HG03066 (cell line): Measurements from ENCODE around the gene MND1.
A peak's percentile ranks its signal among the peaks of the same experiment; 100 is the strongest.

Experiments
- ATAC-seq: cut with Tn5 transposase; IDR thresholded peaks from one replicate; pipeline ENCODE4 v1.9.1; 2021; ENCODE audit warnings: low read depth; ENCODE audit not compliant: unreplicated experiment

MND1 gene

GRCh38 chr4:153345012-153345981 lies 809 bp downstream of the MND1 start:
- peak; percentile 39 for ATAC-seq

GRCh38 chr4:153346031-153346430 lies 1.5 kb downstream of the MND1 start:
- no peak for ATAC-seq

- no peak for ATAC-seq
These were observed 2.1 kb downstream of the MND1 start for GRCh38 chr4:153346563-153346962.

- no peak for ATAC-seq
These were observed 2.6 kb downstream of the MND1 start for GRCh38 chr4:153347117-153347516.

GRCh38 chr4:153348006-153348405 lies 3.5 kb downstream of the MND1 start:
- ATAC-seq, result no peak

- no peak for ATAC-seq
These were observed 4.8 kb downstream of the MND1 start for GRCh38 chr4:153349206-153349805.

- no peak for ATAC-seq
These were observed 17.7 kb downstream of the MND1 start for GRCh38 chr4:153362184-153362583.

- ATAC-seq, result no peak
These were observed 19.6 kb downstream of the MND1 start for GRCh38 chr4:153364061-153364460.

- ATAC-seq, result no peak
These were observed 20.5 kb downstream of the MND1 start for GRCh38 chr4:153365003-153365402.

- ATAC-seq, result no peak
These were observed 22.0 kb downstream of the MND1 start for GRCh38 chr4:153366486-153366885.

GRCh38 chr4:153367092-153367491 lies 22.6 kb downstream of the MND1 start:
- no peak for ATAC-seq

- no peak for ATAC-seq
These were observed 24.5 kb downstream of the MND1 start for GRCh38 chr4:153369021-153369420.

GRCh38 chr4:153371701-153372234 lies 27.3 kb downstream of the MND1 start:
- no peak for ATAC-seq

- no peak for ATAC-seq
These were observed 28.6 kb downstream of the MND1 start for GRCh38 chr4:153372967-153373562.

- ATAC-seq, result no peak
These were observed 30.0 kb downstream of the MND1 start for GRCh38 chr4:153374442-153374841.

GRCh38 chr4:153375303-153375702 lies 30.8 kb downstream of the MND1 start:
- no peak for ATAC-seq

- ATAC-seq, result no peak
These were observed 38.6 kb downstream of the MND1 start for GRCh38 chr4:153383131-153383530.

- ATAC-seq, result no peak
These were observed 39.7 kb downstream of the MND1 start for GRCh38 chr4:153384160-153384559.

- ATAC-seq, result no peak
These were observed 41.3 kb downstream of the MND1 start for GRCh38 chr4:153385784-153386183.

GRCh38 chr4:153387981-153388380 lies 43.5 kb downstream of the MND1 start:
- ATAC-seq, result no peak

GRCh38 chr4:153393397-153393796 lies 48.9 kb downstream of the MND1 start:
- ATAC-seq, result no peak
